Measurements from ENCODE around the gene DOCK2.
"Not testable (repeated sequence)": the region's sequence is repeated elsewhere in the genome, so short reads cannot be mapped to it uniquely, and the experiment has no call there.

Gene DOCK2

DNA sequence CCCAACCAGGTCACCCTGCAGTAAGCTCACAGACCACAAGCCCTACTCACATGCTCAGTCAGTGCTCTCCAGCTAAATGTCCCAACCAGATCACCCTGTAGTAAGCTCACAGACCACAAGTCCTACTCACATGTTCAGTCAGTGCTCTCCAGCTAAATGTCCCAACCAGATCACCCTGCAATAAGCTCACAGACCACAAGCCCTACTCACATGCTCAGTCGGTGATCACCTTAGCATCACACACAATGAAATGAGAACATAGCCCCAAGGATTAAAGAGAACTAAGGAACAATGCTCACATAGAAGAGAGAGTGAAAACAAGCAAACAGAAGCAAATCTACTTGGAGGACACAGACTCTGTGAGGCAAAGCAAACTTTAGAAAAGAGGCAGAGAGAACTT is 197.5 kb downstream of the DOCK2 start:
- H2BK5ac ChIP-seq (ENCODE audit: low read length); H2AK5ac ChIP-seq (ENCODE audit: low read depth, low read length); H3K4ac ChIP-seq (ENCODE audit: low read length); H3K36me3 ChIP-seq (replicated peaks in 1 of 2; ENCODE audit: control insufficient read depth in 2 of 2, insufficient read depth in 2 of 2, low read length in 2 of 2); H3K9me3 ChIP-seq (replicated peaks in 1 of 2; ENCODE audit: control insufficient read depth in 2 of 2, insufficient read depth in 1 of 2, low read depth in 1 of 2, low read length in 2 of 2); H3K4me3 ChIP-seq (ENCODE audit: low read length in 2 of 2); H3K4me2 ChIP-seq (ENCODE audit: insufficient read depth, low read length, poor library complexity, severe bottlenecking); H2BK12ac ChIP-seq (ENCODE audit: low read length); H4K8ac ChIP-seq (ENCODE audit: low read depth, low read length); H3K4me1 ChIP-seq (ENCODE audit: control insufficient read depth in 2 of 2, insufficient read depth in 1 of 2, low read depth in 1 of 2, low read length in 2 of 2); H2BK120ac ChIP-seq (ENCODE audit: low read depth, low read length); H4K91ac ChIP-seq (ENCODE audit: low read depth, low read length, poor library complexity); H3K79me1 ChIP-seq (ENCODE audit: low read depth, low read length); H3K18ac ChIP-seq (ENCODE audit: low read length); H3K27ac ChIP-seq (replicated peaks; ENCODE audit: low read length); H2BK15ac ChIP-seq (ENCODE audit: low read length); H3K23ac ChIP-seq (ENCODE audit: low read depth, low read length, poor library complexity); H3K27me3 ChIP-seq (ENCODE audit: control insufficient read depth in 3 of 3, insufficient read depth in 3 of 3, low read depth in 1 of 3, low read length in 3 of 3); DNase-seq (ENCODE audit: low spot score); H3K9ac ChIP-seq (ENCODE audit: low read depth, low read length, poor library complexity); H2AFZ ChIP-seq (ENCODE audit: low read length); H3K14ac ChIP-seq (ENCODE audit: low read length): not testable (repeated sequence)
- no CpG with 5 or more reads among the region's 1 CpG for WGBS, 2 donors (ENCODE audit: extremely low coverage in 2 of 2, insufficient read length in 2 of 2, insufficient replicate concordance in 1 of 2)

DNA sequence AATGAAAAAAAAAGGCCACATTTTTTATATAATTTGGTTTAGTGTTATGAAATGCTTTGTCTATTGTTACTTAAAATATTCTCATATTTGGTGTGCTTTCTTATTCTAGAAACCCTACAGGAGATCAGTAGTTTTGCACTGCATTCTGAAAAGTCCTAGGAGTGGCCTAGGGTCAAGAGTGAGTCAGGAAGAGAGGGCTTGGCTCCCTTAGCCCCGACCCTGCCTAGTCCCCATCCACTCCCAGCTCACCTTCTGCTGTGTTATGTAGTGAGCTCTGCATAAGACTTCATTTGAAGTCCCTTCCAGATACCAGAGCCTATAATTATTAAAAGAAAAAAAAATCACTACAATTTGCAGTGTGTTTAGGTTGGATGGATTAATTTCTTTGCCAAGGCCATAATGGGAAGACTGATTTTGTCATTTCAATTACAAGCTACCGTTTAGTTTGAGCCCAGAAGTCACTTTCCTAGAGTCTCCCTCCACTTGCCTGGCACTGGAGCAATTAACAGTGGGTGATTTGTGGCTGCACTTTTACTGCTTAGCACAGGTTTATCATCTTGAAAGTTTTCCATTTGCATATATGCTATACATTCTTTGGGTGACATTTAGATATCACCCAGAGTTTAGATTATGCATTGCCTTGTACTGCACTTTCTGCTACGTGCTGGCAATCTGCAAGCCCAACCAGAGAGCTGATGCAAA is 199.9 kb downstream of the DOCK2 start:
- H2BK15ac ChIP-seq (ENCODE audit: low read length) = no peak overlapping the region
- WGBS, 2 donors (ENCODE audit: extremely low coverage in 2 of 2, insufficient read length in 2 of 2, insufficient replicate concordance in 1 of 2) = no CpG with 5 or more reads among the region's 3 CpGs
- H3K9ac ChIP-seq (ENCODE audit: low read depth, low read length, poor library complexity) = no peak overlapping the region
- H2BK5ac ChIP-seq (ENCODE audit: low read length) = no peak overlapping the region
- H2BK120ac ChIP-seq (ENCODE audit: low read depth, low read length) = no peak overlapping the region
- no peak for DNase-seq (ENCODE audit: low spot score)
- H2BK12ac ChIP-seq (ENCODE audit: low read length) = no peak overlapping the region
- no peak overlapping the region for H3K27ac ChIP-seq (replicated peaks; ENCODE audit: low read length)
- H3K4me1 ChIP-seq (ENCODE audit: control insufficient read depth in 2 of 2, insufficient read depth in 1 of 2, low read depth in 1 of 2, low read length in 2 of 2) = peaks cover 0 to 4% of the 10 kb centered on the region in 2 donors
- no peak overlapping the region for H3K14ac ChIP-seq (ENCODE audit: low read length)
- H3K27me3 ChIP-seq (ENCODE audit: control insufficient read depth in 3 of 3, insufficient read depth in 3 of 3, low read depth in 1 of 3, low read length in 3 of 3) = no peaks in the 10 kb centered on the region
- no peak overlapping the region for H3K18ac ChIP-seq (ENCODE audit: low read length)
- no peak overlapping the region for H3K23ac ChIP-seq (ENCODE audit: low read depth, low read length, poor library complexity)
- H3K4me3 ChIP-seq (ENCODE audit: low read length in 2 of 2) = no peak overlapping the region
- H4K91ac ChIP-seq (ENCODE audit: low read depth, low read length, poor library complexity) = no peak overlapping the region
- H2AK5ac ChIP-seq (ENCODE audit: low read depth, low read length) = no peak overlapping the region
- no peak overlapping the region for H3K4ac ChIP-seq (ENCODE audit: low read length)
- no peak overlapping the region for H2AFZ ChIP-seq (ENCODE audit: low read length)
- no peaks in the 10 kb centered on the region for H3K79me1 ChIP-seq (ENCODE audit: low read depth, low read length)
- no peak overlapping the region for H3K4me2 ChIP-seq (ENCODE audit: insufficient read depth, low read length, poor library complexity, severe bottlenecking)
- no peaks in the 10 kb centered on the region for H3K36me3 ChIP-seq (replicated peaks in 1 of 2; ENCODE audit: control insufficient read depth in 2 of 2, insufficient read depth in 2 of 2, low read length in 2 of 2)
- no peaks in the 10 kb centered on the region for H3K9me3 ChIP-seq (replicated peaks in 1 of 2; ENCODE audit: control insufficient read depth in 2 of 2, insufficient read depth in 1 of 2, low read depth in 1 of 2, low read length in 2 of 2)
- H4K8ac ChIP-seq (ENCODE audit: low read depth, low read length) = no peak overlapping the region

DNA sequence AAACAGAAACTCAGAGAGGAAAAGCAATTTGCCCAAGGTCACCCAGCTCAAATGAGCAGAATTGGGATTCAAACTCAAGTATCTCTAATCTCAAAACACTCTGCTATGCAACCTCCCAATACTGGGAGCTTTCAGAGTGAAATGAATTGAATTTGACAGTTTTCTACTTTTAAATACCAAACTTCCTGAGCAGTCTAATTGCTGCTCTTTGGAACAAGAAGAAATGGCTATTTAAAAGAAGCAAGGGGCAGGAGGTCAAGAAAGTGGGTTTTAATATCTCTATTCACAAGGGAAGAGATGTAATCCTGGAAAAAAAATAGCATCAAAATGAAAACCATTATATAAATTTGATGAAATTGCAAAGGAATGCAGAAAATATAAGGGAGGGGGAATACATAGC is 200.6 kb downstream of the DOCK2 start:
- H2BK12ac ChIP-seq (ENCODE audit: low read length) = no peak overlapping the region
- no peak overlapping the region for H2BK15ac ChIP-seq (ENCODE audit: low read length)
- H3K9ac ChIP-seq (ENCODE audit: low read depth, low read length, poor library complexity) = no peak overlapping the region
- H3K23ac ChIP-seq (ENCODE audit: low read depth, low read length, poor library complexity) = no peak overlapping the region
- no peaks in the 10 kb centered on the region for H3K79me1 ChIP-seq (ENCODE audit: low read depth, low read length)
- no peak overlapping the region for H4K91ac ChIP-seq (ENCODE audit: low read depth, low read length, poor library complexity)
- no peak overlapping the region for H3K4ac ChIP-seq (ENCODE audit: low read length)
- no peak overlapping the region for H3K14ac ChIP-seq (ENCODE audit: low read length)
- H3K4me1 ChIP-seq (ENCODE audit: control insufficient read depth in 2 of 2, insufficient read depth in 1 of 2, low read depth in 1 of 2, low read length in 2 of 2) = peaks cover 0 to 4% of the 10 kb centered on the region in 2 donors
- no peak overlapping the region for H3K4me3 ChIP-seq (ENCODE audit: low read length in 2 of 2)
- no peaks in the 10 kb centered on the region for H3K27me3 ChIP-seq (ENCODE audit: control insufficient read depth in 3 of 3, insufficient read depth in 3 of 3, low read depth in 1 of 3, low read length in 3 of 3)
- no peak overlapping the region for H3K18ac ChIP-seq (ENCODE audit: low read length)
- H2BK5ac ChIP-seq (ENCODE audit: low read length) = no peak overlapping the region
- H2AK5ac ChIP-seq (ENCODE audit: low read depth, low read length) = no peak overlapping the region
- no peak overlapping the region for H3K27ac ChIP-seq (replicated peaks; ENCODE audit: low read length)
- no peak overlapping the region for H2BK120ac ChIP-seq (ENCODE audit: low read depth, low read length)
- no peak overlapping the region for H4K8ac ChIP-seq (ENCODE audit: low read depth, low read length)
- no peaks in the 10 kb centered on the region for H3K36me3 ChIP-seq (replicated peaks in 1 of 2; ENCODE audit: control insufficient read depth in 2 of 2, insufficient read depth in 2 of 2, low read length in 2 of 2)
- no peak overlapping the region for H2AFZ ChIP-seq (ENCODE audit: low read length)
- no peak overlapping the region for H3K4me2 ChIP-seq (ENCODE audit: insufficient read depth, low read length, poor library complexity, severe bottlenecking)
- no peaks in the 10 kb centered on the region for H3K9me3 ChIP-seq (replicated peaks in 1 of 2; ENCODE audit: control insufficient read depth in 2 of 2, insufficient read depth in 1 of 2, low read depth in 1 of 2, low read length in 2 of 2)
- DNase-seq (ENCODE audit: low spot score) = no peak

DNA sequence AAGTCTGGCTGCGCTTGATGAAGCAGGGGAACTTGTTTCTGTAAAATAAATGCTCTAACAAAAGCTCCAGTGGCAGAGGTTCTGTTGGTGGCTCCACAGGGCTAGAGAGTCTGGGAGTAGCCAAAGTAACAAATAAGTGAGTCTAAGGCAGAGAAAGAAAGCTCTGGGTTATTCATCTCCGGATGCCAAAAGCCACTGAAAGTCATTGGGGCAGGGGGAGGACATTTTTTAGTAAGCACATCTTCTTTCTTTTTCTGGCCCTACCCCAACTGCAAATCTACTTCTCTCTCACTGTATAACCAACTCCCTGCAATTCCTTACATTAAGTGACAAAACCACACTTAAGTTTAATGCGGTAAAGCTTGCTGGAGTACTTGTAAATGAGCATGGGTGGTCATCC is 201.6 kb downstream of the DOCK2 start:
- Histone ChIP-seq H2BK12ac (ENCODE audit: low read length) (no peak overlapping the region), H3K27me3 (ENCODE audit: control insufficient read depth in 3 of 3, insufficient read depth in 3 of 3, low read depth in 1 of 3, low read length in 3 of 3) (no peaks in the 10 kb centered on the region), H3K4me2 (ENCODE audit: insufficient read depth, low read length, poor library complexity, severe bottlenecking) (no peak overlapping the region), H3K9ac (ENCODE audit: low read depth, low read length, poor library complexity) (no peak overlapping the region), H3K36me3 (replicated peaks in 1 of 2; ENCODE audit: control insufficient read depth in 2 of 2, insufficient read depth in 2 of 2, low read length in 2 of 2) (no peaks in the 10 kb centered on the region), H3K4ac (ENCODE audit: low read length) (no peak overlapping the region), H3K4me1 (ENCODE audit: control insufficient read depth in 2 of 2, insufficient read depth in 1 of 2, low read depth in 1 of 2, low read length in 2 of 2) (peaks cover 0 to 2% of the 10 kb centered on the region in 2 donors), H2AK5ac (ENCODE audit: low read depth, low read length) (no peak overlapping the region), H4K8ac (ENCODE audit: low read depth, low read length) (no peak overlapping the region), H2AFZ (ENCODE audit: low read length) (no peak overlapping the region), H2BK5ac (ENCODE audit: low read length) (no peak overlapping the region), H3K9me3 (replicated peaks in 1 of 2; ENCODE audit: control insufficient read depth in 2 of 2, insufficient read depth in 1 of 2, low read depth in 1 of 2, low read length in 2 of 2) (no peaks in the 10 kb centered on the region), H2BK15ac (ENCODE audit: low read length) (no peak overlapping the region), H4K91ac (ENCODE audit: low read depth, low read length, poor library complexity) (no peak overlapping the region), H3K14ac (ENCODE audit: low read length) (no peak overlapping the region), H3K79me1 (ENCODE audit: low read depth, low read length) (no peaks in the 10 kb centered on the region), H3K27ac (replicated peaks; ENCODE audit: low read length) (no peak overlapping the region), H3K23ac (ENCODE audit: low read depth, low read length, poor library complexity) (no peak overlapping the region), H3K4me3 (ENCODE audit: low read length in 2 of 2) (no peak overlapping the region), H3K18ac (ENCODE audit: low read length) (no peak overlapping the region), H2BK120ac (ENCODE audit: low read depth, low read length) (no peak overlapping the region)
- DNase-seq (ENCODE audit: low spot score) = no peak
- WGBS, 2 donors (ENCODE audit: extremely low coverage in 2 of 2, insufficient read length in 2 of 2, insufficient replicate concordance in 1 of 2) = no CpG with 5 or more reads among the region's 3 CpGs

Data from neuronal stem cell (in vitro differentiated cells).